ENCODE data around the gene SMAD3.

The SMAD3 gene

GRCh38 chr15:67130673-67131601, 65.5 kb downstream of the SMAD3 start:
- DNase-seq (ENCODE audit: insufficient read length) = no peak
- TF ChIP-seq POLR2A (IDR thresholded peaks at IDR 0.05; ENCODE audit: low read depth, low read length) (no peak), TAF1 (IDR thresholded peaks at IDR 0.05; ENCODE audit: borderline replicate concordance, low read depth, low read length) (no peak), POLR2AphosphoS5 (IDR thresholded peaks at IDR 0.05; ENCODE audit: low read depth, low read length) (no peak)
- FAIRE-seq = peak; percentile 61

GRCh38 chr15:67132276-67132675, 66.9 kb downstream of the SMAD3 start:
- TF ChIP-seq POLR2A (IDR thresholded peaks at IDR 0.05; ENCODE audit: low read depth, low read length) = no peak
- no peak for TF ChIP-seq TAF1 (IDR thresholded peaks at IDR 0.05; ENCODE audit: borderline replicate concordance, low read depth, low read length)
- no peak for TF ChIP-seq POLR2AphosphoS5 (IDR thresholded peaks at IDR 0.05; ENCODE audit: low read depth, low read length)
- no peak for DNase-seq (ENCODE audit: insufficient read length)

GRCh38 chr15:67133026-67133425, 67.6 kb downstream of the SMAD3 start:
- DNase-seq (ENCODE audit: insufficient read length) = no peak
- TF ChIP-seq POLR2AphosphoS5 (IDR thresholded peaks at IDR 0.05; ENCODE audit: low read depth, low read length) (no peak), TAF1 (IDR thresholded peaks at IDR 0.05; ENCODE audit: borderline replicate concordance, low read depth, low read length) (no peak), POLR2A (IDR thresholded peaks at IDR 0.05; ENCODE audit: low read depth, low read length) (no peak)
- no peak for FAIRE-seq

More at GRCh38 chr15:67132276-67132675, 66.9 kb downstream of the SMAD3 start:
- FAIRE-seq = no peak

GRCh38 chr15:67133738-67134066, 68.3 kb downstream of the SMAD3 start:
- TF ChIP-seq TAF1 (IDR thresholded peaks at IDR 0.05; ENCODE audit: borderline replicate concordance, low read depth, low read length) (no peak), POLR2A (IDR thresholded peaks at IDR 0.05; ENCODE audit: low read depth, low read length) (no peak), POLR2AphosphoS5 (IDR thresholded peaks at IDR 0.05; ENCODE audit: low read depth, low read length) (no peak)
- FAIRE-seq (no peak), DNase-seq (ENCODE audit: insufficient read length) (no peak)

GRCh38 chr15:67134067-67134838, 68.9 kb downstream of the SMAD3 start:
- FAIRE-seq (peak; percentile 69), DNase-seq (ENCODE audit: insufficient read length) (peak; percentile 46)

GRCh38 chr15:67134871-67135492, 69.6 kb downstream of the SMAD3 start:
- no peak for TF ChIP-seq POLR2AphosphoS5 (IDR thresholded peaks at IDR 0.05; ENCODE audit: low read depth, low read length)
- FAIRE-seq (no peak), DNase-seq (ENCODE audit: insufficient read length) (no peak)

More at GRCh38 chr15:67134067-67134838, 68.9 kb downstream of the SMAD3 start:
- TF ChIP-seq TAF1 (IDR thresholded peaks at IDR 0.05; ENCODE audit: borderline replicate concordance, low read depth, low read length) = no peak
- peak; percentile 67; the same call in 1 of the 2 replicates for TF ChIP-seq POLR2A (IDR thresholded peaks at IDR 0.05; ENCODE audit: low read depth, low read length)
- peak; percentile 77 for TF ChIP-seq POLR2AphosphoS5 (IDR thresholded peaks at IDR 0.05; ENCODE audit: low read depth, low read length)

GRCh38 chr15:67135494-67135893, 70.1 kb downstream of the SMAD3 start:
- FAIRE-seq (no peak), DNase-seq (ENCODE audit: insufficient read length) (no peak)
- TF ChIP-seq TAF1 (IDR thresholded peaks at IDR 0.05; ENCODE audit: borderline replicate concordance, low read depth, low read length) (no peak), POLR2A (IDR thresholded peaks at IDR 0.05; ENCODE audit: low read depth, low read length) (no peak), POLR2AphosphoS5 (IDR thresholded peaks at IDR 0.05; ENCODE audit: low read depth, low read length) (no peak)

- no peak for TF ChIP-seq TAF1 (IDR thresholded peaks at IDR 0.05; ENCODE audit: borderline replicate concordance, low read depth, low read length)
- TF ChIP-seq POLR2AphosphoS5 (IDR thresholded peaks at IDR 0.05; ENCODE audit: low read depth, low read length) = no peak
- no peak for TF ChIP-seq POLR2A (IDR thresholded peaks at IDR 0.05; ENCODE audit: low read depth, low read length)
- FAIRE-seq = no peak
- no peak for DNase-seq (ENCODE audit: insufficient read length)
Measured at GRCh38 chr15:67136802-67137201, 71.4 kb downstream of the SMAD3 start.

GRCh38 chr15:67137319-67137718, 71.9 kb downstream of the SMAD3 start:
- FAIRE-seq (no peak), DNase-seq (ENCODE audit: insufficient read length) (no peak)
- TF ChIP-seq TAF1 (IDR thresholded peaks at IDR 0.05; ENCODE audit: borderline replicate concordance, low read depth, low read length) (no peak), POLR2AphosphoS5 (IDR thresholded peaks at IDR 0.05; ENCODE audit: low read depth, low read length) (no peak), POLR2A (IDR thresholded peaks at IDR 0.05; ENCODE audit: low read depth, low read length) (no peak)

GRCh38 chr15:67137951-67138848, 72.8 kb downstream of the SMAD3 start:
- no peak for DNase-seq (ENCODE audit: insufficient read length)
- TF ChIP-seq POLR2AphosphoS5 (IDR thresholded peaks at IDR 0.05; ENCODE audit: low read depth, low read length) (no peak), TAF1 (IDR thresholded peaks at IDR 0.05; ENCODE audit: borderline replicate concordance, low read depth, low read length) (no peak), POLR2A (IDR thresholded peaks at IDR 0.05; ENCODE audit: low read depth, low read length) (no peak)
- FAIRE-seq = no peak

All from GM12892 (cell line).